ENCODE measurements around the gene MUC2. TPM values are rescaled to one million over a fixed set of nuclear protein-coding genes. Genes with fewer than 3 reads are reported as not detected.

MUC2 gene
- total and polyA plus RNA-seq, 2 experiments from 2014 or later: not detected

DNA sequence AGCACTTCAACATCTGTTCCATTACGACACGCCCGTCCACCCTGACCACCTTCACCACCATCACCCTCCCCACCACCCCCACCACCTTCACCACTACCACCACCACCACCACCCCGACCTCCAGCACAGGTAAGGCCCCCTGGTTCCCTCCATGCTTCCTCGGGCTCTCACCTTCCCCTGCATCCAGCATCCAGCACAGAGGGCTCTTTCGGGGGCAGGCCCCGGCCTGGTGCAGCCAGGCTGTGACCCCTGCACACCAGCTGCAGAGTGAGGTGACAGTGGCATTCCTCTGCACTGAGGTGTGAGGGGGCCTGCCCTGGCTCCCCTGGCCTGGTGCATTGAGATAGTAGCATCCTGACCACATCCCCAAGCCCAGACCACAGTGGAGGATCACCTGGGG lies 18.2 kb downstream of the MUC2 start:
- Histone ChIP-seq H3K9me2 (ENCODE audit: insufficient read depth) (no peaks in the 10 kb centered on the region), H3K79me2 (replicated peaks; ENCODE audit: insufficient read depth) (no peaks in the 10 kb centered on the region), H3K27ac (ENCODE audit: low read depth) (no peak overlapping the region), H3F3A (replicated peaks; ENCODE audit: low read depth) (peaks cover 8% of the 10 kb centered on the region), H3K27me3 (ENCODE audit: insufficient read depth) (no peaks in the 10 kb centered on the region), H4K20me1 (replicated peaks; ENCODE audit: insufficient read depth) (no peaks in the 10 kb centered on the region), H3K4me3 (no peak overlapping the region), H3K4me1 (ENCODE audit: insufficient read depth) (no peaks in the 10 kb centered on the region), H3K36me3 (ENCODE audit: insufficient read depth) (no peaks in the 10 kb centered on the region), H2AFZ (no peak overlapping the region), H3K4me2 (no peak overlapping the region)
- Mint-ChIP-seq H3K27me3 (ENCODE audit: insufficient read depth, low read depth, poor library complexity) (peaks cover 12% of the 10 kb centered on the region), H3K4me1 (no peaks in the 10 kb centered on the region), H3K36me3 (ENCODE audit: low read depth) (peaks cover 4% of the 10 kb centered on the region; the same call in 2 of the 3 replicates), H3K4me3 (no peak overlapping the region), H3K27ac (no peak overlapping the region; the same call in 1 of the 2 replicates), H3K9me3 (peaks cover 24% of the 10 kb centered on the region)
- DNase-seq (ENCODE audit: low spot score): no peak
- TF ChIP-seq, protein P1, sequence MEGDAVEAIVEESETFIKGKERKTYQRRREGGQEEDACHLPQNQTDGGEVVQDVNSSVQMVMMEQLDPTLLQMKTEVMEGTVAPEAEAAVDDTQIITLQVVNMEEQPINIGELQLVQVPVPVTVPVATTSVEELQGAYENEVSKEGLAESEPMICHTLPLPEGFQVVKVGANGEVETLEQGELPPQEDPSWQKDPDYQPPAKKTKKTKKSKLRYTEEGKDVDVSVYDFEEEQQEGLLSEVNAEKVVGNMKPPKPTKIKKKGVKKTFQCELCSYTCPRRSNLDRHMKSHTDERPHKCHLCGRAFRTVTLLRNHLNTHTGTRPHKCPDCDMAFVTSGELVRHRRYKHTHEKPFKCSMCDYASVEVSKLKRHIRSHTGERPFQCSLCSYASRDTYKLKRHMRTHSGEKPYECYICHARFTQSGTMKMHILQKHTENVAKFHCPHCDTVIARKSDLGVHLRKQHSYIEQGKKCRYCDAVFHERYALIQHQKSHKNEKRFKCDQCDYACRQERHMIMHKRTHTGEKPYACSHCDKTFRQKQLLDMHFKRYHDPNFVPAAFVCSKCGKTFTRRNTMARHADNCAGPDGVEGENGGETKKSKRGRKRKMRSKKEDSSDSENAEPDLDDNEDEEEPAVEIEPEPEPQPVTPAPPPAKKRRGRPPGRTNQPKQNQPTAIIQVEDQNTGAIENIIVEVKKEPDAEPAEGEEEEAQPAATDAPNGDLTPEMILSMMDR (conservative IDR thresholded peaks at IDR 0.05; ENCODE audit: low read depth in 2 of 2): no peak
- TF ChIP-seq POLR2AphosphoS5 (IDR thresholded peaks at IDR 0.05; ENCODE audit: low read depth) (no peak), EZH2 (IDR thresholded peaks at IDR 0.05; ENCODE audit: low read depth, unreplicated experiment) (no peak), JUNB (IDR thresholded peaks at IDR 0.05; ENCODE audit: unreplicated experiment) (no peak), CREB1 (CRISPR knock-in tag; IDR thresholded peaks at IDR 0.05; ENCODE audit: low read depth) (no peak), ZNF114 (CRISPR knock-in tag; IDR thresholded peaks at IDR 0.05) (no peak), NANOG (IDR thresholded peaks at IDR 0.05; ENCODE audit: borderline replicate concordance) (no peak), STAT1 (IDR thresholded peaks at IDR 0.05; ENCODE audit: unreplicated experiment) (no peak), ZNF331 (CRISPR knock-in tag; IDR thresholded peaks at IDR 0.05; ENCODE audit: low read depth) (no peak), EZH2phosphoT487 (IDR thresholded peaks at IDR 0.05; ENCODE audit: unreplicated experiment) (no peak)
- TF ChIP-seq, protein P2, sequence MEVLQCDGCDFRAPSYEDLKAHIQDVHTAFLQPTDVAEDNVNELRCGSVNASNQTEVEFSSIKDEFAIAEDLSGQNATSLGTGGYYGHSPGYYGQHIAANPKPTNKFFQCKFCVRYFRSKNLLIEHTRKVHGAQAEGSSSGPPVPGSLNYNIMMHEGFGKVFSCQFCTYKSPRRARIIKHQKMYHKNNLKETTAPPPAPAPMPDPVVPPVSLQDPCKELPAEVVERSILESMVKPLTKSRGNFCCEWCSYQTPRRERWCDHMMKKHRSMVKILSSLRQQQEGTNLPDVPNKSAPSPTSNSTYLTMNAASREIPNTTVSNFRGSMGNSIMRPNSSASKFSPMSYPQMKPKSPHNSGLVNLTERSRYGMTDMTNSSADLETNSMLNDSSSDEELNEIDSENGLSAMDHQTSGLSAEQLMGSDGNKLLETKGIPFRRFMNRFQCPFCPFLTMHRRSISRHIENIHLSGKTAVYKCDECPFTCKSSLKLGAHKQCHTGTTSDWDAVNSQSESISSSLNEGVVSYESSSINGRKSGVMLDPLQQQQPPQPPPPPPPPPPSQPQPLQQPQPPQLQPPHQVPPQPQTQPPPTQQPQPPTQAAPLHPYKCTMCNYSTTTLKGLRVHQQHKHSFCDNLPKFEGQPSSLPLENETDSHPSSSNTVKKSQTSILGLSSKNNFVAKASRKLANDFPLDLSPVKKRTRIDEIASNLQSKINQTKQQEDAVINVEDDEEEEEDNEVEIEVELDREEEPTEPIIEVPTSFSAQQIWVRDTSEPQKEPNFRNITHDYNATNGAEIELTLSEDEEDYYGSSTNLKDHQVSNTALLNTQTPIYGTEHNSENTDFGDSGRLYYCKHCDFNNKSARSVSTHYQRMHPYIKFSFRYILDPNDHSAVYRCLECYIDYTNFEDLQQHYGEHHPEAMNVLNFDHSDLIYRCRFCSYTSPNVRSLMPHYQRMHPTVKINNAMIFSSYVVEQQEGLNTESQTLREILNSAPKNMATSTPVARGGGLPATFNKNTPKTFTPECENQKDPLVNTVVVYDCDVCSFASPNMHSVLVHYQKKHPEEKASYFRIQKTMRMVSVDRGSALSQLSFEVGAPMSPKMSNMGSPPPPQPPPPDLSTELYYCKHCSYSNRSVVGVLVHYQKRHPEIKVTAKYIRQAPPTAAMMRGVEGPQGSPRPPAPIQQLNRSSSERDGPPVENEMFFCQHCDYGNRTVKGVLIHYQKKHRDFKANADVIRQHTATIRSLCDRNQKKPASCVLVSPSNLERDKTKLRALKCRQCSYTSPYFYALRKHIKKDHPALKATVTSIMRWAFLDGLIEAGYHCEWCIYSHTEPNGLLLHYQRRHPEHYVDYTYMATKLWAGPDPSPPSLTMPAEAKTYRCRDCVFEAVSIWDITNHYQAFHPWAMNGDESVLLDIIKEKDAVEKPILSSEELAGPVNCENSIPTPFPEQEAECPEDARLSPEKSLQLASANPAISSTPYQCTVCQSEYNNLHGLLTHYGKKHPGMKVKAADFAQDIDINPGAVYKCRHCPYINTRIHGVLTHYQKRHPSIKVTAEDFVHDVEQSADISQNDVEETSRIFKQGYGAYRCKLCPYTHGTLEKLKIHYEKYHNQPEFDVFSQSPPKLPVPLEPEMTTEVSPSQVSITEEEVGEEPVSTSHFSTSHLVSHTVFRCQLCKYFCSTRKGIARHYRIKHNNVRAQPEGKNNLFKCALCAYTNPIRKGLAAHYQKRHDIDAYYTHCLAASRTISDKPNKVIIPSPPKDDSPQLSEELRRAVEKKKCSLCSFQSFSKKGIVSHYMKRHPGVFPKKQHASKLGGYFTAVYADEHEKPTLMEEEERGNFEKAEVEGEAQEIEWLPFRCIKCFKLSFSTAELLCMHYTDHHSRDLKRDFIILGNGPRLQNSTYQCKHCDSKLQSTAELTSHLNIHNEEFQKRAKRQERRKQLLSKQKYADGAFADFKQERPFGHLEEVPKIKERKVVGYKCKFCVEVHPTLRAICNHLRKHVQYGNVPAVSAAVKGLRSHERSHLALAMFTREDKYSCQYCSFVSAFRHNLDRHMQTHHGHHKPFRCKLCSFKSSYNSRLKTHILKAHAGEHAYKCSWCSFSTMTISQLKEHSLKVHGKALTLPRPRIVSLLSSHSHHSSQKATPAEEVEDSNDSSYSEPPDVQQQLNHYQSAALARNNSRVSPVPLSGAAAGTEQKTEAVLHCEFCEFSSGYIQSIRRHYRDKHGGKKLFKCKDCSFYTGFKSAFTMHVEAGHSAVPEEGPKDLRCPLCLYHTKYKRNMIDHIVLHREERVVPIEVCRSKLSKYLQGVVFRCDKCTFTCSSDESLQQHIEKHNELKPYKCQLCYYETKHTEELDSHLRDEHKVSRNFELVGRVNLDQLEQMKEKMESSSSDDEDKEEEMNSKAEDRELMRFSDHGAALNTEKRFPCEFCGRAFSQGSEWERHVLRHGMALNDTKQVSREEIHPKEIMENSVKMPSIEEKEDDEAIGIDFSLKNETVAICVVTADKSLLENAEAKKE (CRISPR knock-in tag; IDR thresholded peaks at IDR 0.05): no peak
- TF ChIP-seq, protein P3, sequence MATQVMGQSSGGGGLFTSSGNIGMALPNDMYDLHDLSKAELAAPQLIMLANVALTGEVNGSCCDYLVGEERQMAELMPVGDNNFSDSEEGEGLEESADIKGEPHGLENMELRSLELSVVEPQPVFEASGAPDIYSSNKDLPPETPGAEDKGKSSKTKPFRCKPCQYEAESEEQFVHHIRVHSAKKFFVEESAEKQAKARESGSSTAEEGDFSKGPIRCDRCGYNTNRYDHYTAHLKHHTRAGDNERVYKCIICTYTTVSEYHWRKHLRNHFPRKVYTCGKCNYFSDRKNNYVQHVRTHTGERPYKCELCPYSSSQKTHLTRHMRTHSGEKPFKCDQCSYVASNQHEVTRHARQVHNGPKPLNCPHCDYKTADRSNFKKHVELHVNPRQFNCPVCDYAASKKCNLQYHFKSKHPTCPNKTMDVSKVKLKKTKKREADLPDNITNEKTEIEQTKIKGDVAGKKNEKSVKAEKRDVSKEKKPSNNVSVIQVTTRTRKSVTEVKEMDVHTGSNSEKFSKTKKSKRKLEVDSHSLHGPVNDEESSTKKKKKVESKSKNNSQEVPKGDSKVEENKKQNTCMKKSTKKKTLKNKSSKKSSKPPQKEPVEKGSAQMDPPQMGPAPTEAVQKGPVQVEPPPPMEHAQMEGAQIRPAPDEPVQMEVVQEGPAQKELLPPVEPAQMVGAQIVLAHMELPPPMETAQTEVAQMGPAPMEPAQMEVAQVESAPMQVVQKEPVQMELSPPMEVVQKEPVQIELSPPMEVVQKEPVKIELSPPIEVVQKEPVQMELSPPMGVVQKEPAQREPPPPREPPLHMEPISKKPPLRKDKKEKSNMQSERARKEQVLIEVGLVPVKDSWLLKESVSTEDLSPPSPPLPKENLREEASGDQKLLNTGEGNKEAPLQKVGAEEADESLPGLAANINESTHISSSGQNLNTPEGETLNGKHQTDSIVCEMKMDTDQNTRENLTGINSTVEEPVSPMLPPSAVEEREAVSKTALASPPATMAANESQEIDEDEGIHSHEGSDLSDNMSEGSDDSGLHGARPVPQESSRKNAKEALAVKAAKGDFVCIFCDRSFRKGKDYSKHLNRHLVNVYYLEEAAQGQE (IDR thresholded peaks at IDR 0.05; ENCODE audit: unreplicated experiment): no peak
- TF ChIP-seq, protein P4, sequence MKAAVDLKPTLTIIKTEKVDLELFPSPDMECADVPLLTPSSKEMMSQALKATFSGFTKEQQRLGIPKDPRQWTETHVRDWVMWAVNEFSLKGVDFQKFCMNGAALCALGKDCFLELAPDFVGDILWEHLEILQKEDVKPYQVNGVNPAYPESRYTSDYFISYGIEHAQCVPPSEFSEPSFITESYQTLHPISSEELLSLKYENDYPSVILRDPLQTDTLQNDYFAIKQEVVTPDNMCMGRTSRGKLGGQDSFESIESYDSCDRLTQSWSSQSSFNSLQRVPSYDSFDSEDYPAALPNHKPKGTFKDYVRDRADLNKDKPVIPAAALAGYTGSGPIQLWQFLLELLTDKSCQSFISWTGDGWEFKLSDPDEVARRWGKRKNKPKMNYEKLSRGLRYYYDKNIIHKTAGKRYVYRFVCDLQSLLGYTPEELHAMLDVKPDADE (IDR thresholded peaks at IDR 0.05): no peak
- no peak for ATAC-seq
